Pancreas (tissue), 10 donors: ENCODE measurements around the gene DMAC2. TPM values are rescaled to one million over a fixed set of nuclear protein-coding genes. Genes with fewer than 3 reads are reported as not detected.

ENCODE experiments used
- ATAC-seq, 4 donors: fragments of 200-7000 bp; cut with Tn5 transposase; one replicate each; pipeline versions ENCODE4 v1.8.0 to v1.9.1; 2020; ENCODE audit warnings: mild to moderate bottlenecking in 4 of 4, moderate library complexity in 4 of 4
- DNase-seq, 6 donors: peaks; one replicate each; pipeline ENCODE4 v3.0.0-alpha.2; 2020
- FAIRE-seq: peaks from 2 replicates; lab custom pipeline; 2012; peaks lifted over from hg19 to GRCh38; lab: Jason Lieb, UNC
- H3K27ac ChIP-seq, 4 donors: fragments of 200-600 bp; sonication (generic); 1 replicate in 3 of 4; 2 replicates in 1 of 4; pipeline versions ENCODE4 v1.5.0 to v1.8.0; 2020
- H3K27me3 ChIP-seq, 4 donors: fragments of 200-600 bp; one replicate each; pipeline ENCODE4 v1.8.0; 2021
- H3K36me3 ChIP-seq, 3 donors: fragments of 200-600 bp; sonication (generic) in 1 of 3; one replicate each; pipeline versions ENCODE4 v1.5.0 to v1.8.0; 2020 to 2021
- H3K4me1 ChIP-seq, 3 donors: fragments of 200-600 bp; one replicate each; pipeline ENCODE4 v1.8.0; 2021
- H3K4me3 ChIP-seq, 4 donors: fragments of 200-600 bp; sonication (generic) in 2 of 4; one replicate each; pipeline versions ENCODE4 v1.5.0 to v1.8.0; 2020 to 2021
- H3K9me3 ChIP-seq, 4 donors: fragments of 200-600 bp; one replicate each; pipeline ENCODE4 v1.8.0; 2021
- WGBS, 2 donors: extraction: QIAGEN DNeasy Blood & Tissue Kit; methylation state at CpG; one replicate each; pipeline ENCODE4 v1.1.7; 2013; 5-methylcytosine and 5-hydroxymethylcytosine counted together
- intact Hi-C, 3 donors: fragments of 100-400 bp; cut with DNase I; formaldehyde crosslinking; loops; one replicate each; pipeline versions ENCODE4 v1.11.1 to v1.14.2; 2022
- polyA plus RNA-seq, 2 donors: library from polyadenylated mRNA; stranded (reverse); fragments of 200-250 nt; gene quantifications; one replicate each; pipeline ENCODE4 v1.2.3, GENCODE V29; 2013
- total RNA-seq, 6 donors: library from RNA; stranded (reverse); fragmentation: NEBNext Ultra II Directional in 4 of 6; extraction: Animal tissue kit (Norgen Biotek cat#: 25700) in 4 of 6; gene quantifications; one replicate each; pipeline versions ENCODE4 v1.2.1 to v1.2.4, GENCODE V29; 2021 to 2023
- TF ChIP-seq, protein P1 (sequence below), 4 donors: fragments of 200-600 bp; sonication (generic) in 3 of 4; IDR thresholded peaks; one replicate each; pipeline versions ENCODE4 v1.5.0 to v1.8.0; 2021; ENCODE audit warnings: antibody characterized with exemption in 4 of 4
- donor health status: healthy with polysubstance abuse.
- donor health status: DM: no; HTN: no; CAD: no; lungs with moderate emphysema.
- donor health status: DM: no; HTN: no; CAD: no.
- donor health status: control.
- donor health status: control.
- donor health status: Bipolar disorder and iron deficiency.
- donor health status: DM: yes; HTN: yes; CAD: no.
- donor health status: DM: no; HTN: no; CAD: no.
- donor health status: DM: no; HTN: no; CAD: no.
- donor health status: DM: yes; HTN: yes; CAD: no.

DMAC2 gene
- total and polyA plus RNA-seq, 8 donors = 16.2 to 25.5 (median 23.9) TPM

DNA sequence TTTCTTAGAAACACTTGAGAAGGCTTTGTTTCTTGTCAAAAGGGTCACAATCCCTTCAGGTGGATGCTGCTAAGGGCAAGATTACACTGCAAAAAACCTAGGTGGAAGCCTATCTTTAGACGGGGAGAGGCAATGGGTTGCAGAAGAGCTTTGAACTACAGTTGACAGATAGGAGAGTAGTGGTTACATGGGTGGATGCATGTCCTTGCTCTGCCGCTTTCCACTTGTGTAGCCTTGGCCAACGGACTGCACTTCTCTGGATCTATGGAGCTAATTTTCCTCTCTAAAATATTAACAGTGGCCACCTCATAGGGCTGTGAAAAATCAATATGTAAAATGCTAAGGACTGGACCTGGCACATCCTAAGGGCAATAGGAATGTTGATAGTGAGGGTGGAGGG lies 41.1 kb downstream of the DMAC2 start:
- H3K9me3 ChIP-seq = no peaks in the 10 kb centered on the region
- peaks cover 0 to 19% (median 9%) of the 10 kb centered on the region in 3 donors for H3K4me1 ChIP-seq
- intact Hi-C loops = no loop called here
- TF ChIP-seq, protein P1, sequence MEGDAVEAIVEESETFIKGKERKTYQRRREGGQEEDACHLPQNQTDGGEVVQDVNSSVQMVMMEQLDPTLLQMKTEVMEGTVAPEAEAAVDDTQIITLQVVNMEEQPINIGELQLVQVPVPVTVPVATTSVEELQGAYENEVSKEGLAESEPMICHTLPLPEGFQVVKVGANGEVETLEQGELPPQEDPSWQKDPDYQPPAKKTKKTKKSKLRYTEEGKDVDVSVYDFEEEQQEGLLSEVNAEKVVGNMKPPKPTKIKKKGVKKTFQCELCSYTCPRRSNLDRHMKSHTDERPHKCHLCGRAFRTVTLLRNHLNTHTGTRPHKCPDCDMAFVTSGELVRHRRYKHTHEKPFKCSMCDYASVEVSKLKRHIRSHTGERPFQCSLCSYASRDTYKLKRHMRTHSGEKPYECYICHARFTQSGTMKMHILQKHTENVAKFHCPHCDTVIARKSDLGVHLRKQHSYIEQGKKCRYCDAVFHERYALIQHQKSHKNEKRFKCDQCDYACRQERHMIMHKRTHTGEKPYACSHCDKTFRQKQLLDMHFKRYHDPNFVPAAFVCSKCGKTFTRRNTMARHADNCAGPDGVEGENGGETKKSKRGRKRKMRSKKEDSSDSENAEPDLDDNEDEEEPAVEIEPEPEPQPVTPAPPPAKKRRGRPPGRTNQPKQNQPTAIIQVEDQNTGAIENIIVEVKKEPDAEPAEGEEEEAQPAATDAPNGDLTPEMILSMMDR (IDR thresholded peaks at IDR 0.05) = no peak
- 14% methylated on average over 3 of the region's 3 CpGs for WGBS, 2 donors
- no peak overlapping the region for H3K27ac ChIP-seq
- DNase-seq = no peak
- FAIRE-seq = no peak
- peak overlapping the region; percentile 51 to 95 (median 76) for H3K4me3 ChIP-seq
- H3K36me3 ChIP-seq = no peaks in the 10 kb centered on the region
- ATAC-seq = no peak
- no peaks in the 10 kb centered on the region for H3K27me3 ChIP-seq

DNA sequence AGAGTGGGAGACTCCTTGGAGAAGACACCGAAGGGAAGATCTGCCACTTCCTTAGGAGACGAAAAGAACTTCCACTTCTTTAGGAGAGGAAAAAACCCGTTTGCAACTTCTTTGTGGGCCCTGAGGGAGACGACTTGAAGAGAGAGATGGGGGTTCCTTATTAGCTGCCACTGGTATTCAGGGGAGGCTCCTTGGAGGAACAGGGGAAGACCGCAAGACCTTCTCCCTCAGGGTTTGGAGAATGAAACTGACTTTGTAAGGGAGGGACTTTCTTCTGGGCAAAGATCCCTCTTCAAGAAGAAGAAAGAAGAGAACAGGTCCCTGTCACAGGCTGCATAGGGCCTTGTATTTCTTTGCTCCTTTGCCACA lies 41.7 kb downstream of the DMAC2 start:
- 0% methylated on average over 5 of the region's 5 CpGs for whole genome bisulfite sequencing, 2 donors
- H3K36me3 ChIP-seq = no peaks in the 10 kb centered on the region
- peak overlapping the region; percentile 51 to 95 (median 76) for H3K4me3 ChIP-seq
- FAIRE-seq = no peak
- TF ChIP-seq, protein P1 (IDR thresholded peaks at IDR 0.05) = no peak
- no peaks in the 10 kb centered on the region for H3K27me3 ChIP-seq
- peak in 1 of 4 donors; percentile 1 for ATAC-seq
- peaks cover 0 to 16% (median 9%) of the 10 kb centered on the region in 3 donors for H3K4me1 ChIP-seq
- H3K9me3 ChIP-seq = no peaks in the 10 kb centered on the region
- DNase-seq = no peak
- intact Hi-C loops = no loop called here
- peak overlapping the region; percentile 93 to 99 (median 96) for H3K27ac ChIP-seq

DNA sequence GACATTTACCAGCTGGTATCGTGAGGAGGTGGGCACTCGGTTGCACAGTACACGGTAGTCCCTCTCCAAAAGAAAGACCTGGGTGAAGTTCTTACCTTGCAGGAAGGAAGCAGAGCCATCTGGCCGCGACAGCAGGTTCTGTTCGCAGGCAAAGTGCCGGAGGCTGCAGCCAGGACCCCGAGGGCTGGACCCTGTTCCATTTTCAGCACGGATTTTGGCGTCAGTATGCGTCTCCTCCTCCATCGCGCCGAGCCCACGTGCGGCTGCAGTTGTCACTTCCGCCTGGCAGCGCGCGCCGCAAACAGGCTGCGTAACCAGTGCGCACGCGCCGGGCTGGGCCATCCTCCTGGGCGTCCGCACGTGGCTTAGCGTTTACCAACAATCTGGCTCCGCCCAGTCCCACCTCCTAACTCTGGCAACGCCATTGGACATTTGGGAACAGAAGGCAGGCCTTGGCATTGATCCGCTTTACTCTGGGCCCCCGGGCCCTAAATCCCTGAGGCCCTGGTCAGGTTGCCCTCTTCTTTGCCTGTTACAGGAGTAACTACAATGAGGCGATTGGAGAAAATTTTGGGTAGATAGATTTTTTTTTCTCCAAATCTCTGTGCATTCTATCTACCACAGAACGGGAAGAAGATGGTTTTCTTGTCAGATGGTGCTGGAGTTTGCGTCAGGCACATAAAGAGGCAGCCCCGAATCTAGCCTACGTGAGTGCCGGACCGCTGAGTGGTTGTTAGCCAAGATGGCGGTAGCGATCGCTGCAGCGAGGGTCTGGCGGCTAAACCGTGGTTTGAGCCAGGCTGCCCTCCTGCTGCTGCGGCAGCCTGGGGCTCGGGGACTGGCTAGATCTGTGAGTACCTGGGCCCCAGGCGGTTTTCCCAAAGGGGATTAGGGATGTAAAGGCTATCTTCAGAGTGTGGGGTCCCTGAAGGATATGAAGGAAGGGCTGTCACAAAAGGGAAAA lies 42.3 kb downstream of the DMAC2 start, which contains the start of the genes BCKDHA and EXOSC5:
TSS of gene BCKDHA (plus strand) at position 733 of the 964 bp plus-strand sequence. CDS start at position 743, 10 bp downstream.
TSS of gene EXOSC5 (minus strand) at position 274 of the 964 bp plus-strand sequence. CDS start at position 243, 31 bp downstream.
- H3K27me3 ChIP-seq = no peaks in the 10 kb centered on the region
- no peaks in the 10 kb centered on the region for H3K36me3 ChIP-seq
- peak; percentile 95 for FAIRE-seq
- 0 to 1% methylated on average over 50 of the region's 50 CpGs for WGBS, 2 donors
- TF ChIP-seq, protein P1 (IDR thresholded peaks at IDR 0.05) = no peak
- peak within 1 kb of the TSS; percentile 93 to 99 (median 96) for H3K27ac ChIP-seq
- peak; percentile 96 to 99 (median 97) for ATAC-seq
- intact Hi-C loops = no loop called here
- H3K9me3 ChIP-seq = no peaks in the 10 kb centered on the region
- peak within 1 kb of the TSS; percentile 64 to 95 (median 82) for H3K4me3 ChIP-seq
- peaks cover 0 to 16% (median 9%) of the 10 kb centered on the region in 3 donors for H3K4me1 ChIP-seq
- DNase-seq = peak; percentile 97 to 100 (median 100)

DNA sequence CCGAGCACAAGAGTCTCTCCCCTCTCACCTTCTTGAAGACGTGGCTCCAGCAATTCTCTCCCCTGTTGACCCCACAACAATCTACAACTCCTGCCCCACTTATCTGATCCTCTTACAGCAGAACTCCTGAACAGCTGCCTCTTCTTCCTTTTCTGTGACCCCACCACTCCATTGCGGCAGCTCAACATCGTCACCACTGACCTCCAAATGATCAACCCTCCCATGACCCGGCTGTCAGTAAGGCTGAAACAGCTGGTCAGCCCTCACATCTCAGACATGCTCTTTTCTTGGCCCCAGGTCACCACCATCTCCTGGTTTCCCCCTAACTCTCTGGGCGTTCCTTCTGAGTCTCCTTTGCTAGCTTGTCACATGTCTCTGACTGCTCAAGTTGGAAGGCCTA lies 44.4 kb downstream of the DMAC2 start:
- WGBS, 2 donors = 69 to 80% methylated on average over 6 of the region's 6 CpGs
- TF ChIP-seq, protein P1 (IDR thresholded peaks at IDR 0.05) = no peak
- Histone ChIP-seq H3K36me3 (peaks cover 0 to 18% (median 6%) of the 10 kb centered on the region in 3 donors), H3K4me1 (peaks cover 0 to 16% (median 9%) of the 10 kb centered on the region in 3 donors), H3K27ac (no peak overlapping the region), H3K9me3 (no peaks in the 10 kb centered on the region), H3K4me3 (peak overlapping the region in 1 of 4 donors; percentile 87), H3K27me3 (no peaks in the 10 kb centered on the region)
- intact Hi-C loops = no loop called here
- ATAC-seq (no peak), DNase-seq (no peak), FAIRE-seq (no peak)
